Measurements from ENCODE around the gene POU4F1.

POU4F1 gene

DNA sequence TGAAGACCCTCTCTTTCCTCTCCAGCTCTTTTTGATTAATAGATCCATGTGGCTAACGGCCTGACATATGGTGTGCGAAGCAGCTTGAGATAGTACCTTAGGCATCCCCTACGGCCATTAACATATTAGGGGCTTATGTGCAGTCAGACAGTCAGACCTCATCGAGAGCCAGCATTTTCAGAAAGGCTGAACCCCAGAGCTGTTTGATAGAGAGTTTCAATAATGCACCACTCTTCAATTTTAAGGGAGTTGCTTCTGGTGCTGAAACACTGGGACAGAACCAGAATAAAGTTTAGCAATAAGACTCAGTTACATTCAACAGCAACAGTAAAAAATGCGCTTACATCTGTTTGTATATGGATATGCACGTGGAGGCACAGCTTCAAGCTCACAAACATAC, 10.8 kb downstream of the POU4F1 start:
- no peak for DNase-seq (ENCODE audit: low read depth)

- peak; percentile 56 for DNase-seq (ENCODE audit: low read depth)
Measured at GRCh38 chr13:78589206-78589605, 14.1 kb downstream of the POU4F1 start.

DNA sequence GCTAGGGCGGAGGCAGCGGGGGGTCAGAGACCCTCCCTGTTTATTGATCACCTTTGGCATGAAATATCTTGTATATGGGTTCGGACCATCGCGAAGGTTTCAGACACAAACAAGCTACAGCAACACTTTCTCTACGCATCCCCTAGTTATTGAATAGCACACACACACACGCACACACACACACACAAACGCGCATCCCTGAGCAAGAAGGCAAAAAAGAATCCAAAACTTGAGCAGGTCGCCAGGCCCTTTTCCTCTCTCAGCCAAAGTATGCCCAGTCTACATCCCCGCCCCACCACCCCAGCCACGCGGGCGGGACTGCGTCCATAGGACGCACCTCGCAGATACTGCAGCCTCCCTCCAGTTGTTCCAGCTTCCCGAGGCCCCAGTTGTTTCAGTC, 16.0 kb downstream of the POU4F1 start:
- no peak for DNase-seq (ENCODE audit: low read depth)

DNA sequence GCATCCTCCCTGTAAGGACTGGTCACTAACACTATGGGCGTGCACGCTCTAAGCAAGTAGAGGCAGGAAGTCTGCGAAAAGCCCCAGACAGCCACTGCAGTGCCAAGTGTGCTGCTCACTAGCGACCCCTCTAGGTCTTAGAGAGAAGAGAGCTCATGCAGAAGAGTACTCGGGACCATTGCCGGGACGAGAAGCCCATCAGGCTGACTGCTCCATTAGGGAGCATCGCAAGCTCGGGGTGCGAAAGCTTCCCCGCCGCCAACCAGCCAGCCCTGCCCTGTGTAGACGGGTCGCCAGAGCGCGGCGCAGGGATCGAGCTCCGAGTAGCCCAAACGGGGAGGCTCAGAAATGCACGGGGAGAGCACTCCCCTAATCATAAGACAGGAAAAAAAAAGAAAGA, 16.6 kb downstream of the POU4F1 start:
- DNase-seq (ENCODE audit: low read depth) = no peak

DNA sequence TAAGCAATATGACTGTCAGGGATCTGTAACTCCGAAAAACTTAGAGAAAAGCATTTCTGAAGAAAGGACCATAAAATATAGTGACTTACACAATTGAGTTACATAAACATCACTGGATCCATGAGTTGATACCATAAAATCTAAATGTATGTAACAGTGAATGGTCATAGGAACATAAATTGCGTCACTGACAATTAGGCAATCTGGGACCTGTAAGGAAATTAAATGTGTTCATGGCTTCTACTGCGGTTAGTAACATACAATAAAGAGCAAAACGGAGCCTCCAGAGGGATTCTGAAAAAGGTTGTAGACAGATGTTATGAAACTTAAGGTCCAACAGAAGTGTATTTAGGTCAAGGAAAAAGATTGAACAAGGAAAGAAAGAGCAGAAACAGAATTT, 27.1 kb downstream of the POU4F1 start:
- DNase-seq (ENCODE audit: low read depth) = no peak

DNA sequence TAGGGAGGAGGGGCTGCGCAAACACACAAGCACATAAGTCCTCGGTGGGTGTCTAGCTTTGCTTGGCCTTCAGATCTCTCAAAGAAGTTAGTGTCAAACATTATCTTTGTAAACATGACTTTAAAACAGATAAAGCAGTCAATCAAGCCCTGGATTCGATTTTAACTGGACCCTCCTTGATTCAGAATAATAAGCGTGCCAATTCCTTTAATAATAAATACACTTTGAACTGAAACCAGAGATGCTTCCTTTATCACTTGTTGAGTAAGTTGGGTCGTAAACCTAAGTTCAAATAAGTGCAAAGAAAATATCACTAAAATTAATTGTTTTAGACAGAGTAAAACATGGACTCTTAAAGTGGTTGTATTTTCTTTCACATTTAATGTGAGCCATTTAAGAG, 30.9 kb downstream of the POU4F1 start:
- DNase-seq (ENCODE audit: low read depth) = no peak

DNA sequence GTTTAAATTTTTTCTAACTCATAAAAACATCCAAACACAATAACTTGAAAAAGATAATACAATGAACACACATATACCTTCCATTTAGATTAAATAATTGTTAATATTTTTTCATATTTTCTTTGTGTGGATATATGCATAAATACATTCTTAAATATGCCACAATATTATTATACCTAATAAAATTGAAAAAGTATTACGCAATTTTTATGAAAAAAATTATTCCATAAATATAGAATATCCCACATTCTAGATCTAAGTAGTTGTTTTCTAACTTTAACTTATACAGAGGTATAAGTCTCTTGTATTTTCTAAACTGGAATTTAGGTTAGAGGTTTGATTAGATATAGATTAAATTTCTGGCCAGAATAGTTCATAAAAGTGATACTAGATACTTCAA, 34.3 kb downstream of the POU4F1 start:
- DNase-seq (ENCODE audit: low read depth) = no peak

DNA sequence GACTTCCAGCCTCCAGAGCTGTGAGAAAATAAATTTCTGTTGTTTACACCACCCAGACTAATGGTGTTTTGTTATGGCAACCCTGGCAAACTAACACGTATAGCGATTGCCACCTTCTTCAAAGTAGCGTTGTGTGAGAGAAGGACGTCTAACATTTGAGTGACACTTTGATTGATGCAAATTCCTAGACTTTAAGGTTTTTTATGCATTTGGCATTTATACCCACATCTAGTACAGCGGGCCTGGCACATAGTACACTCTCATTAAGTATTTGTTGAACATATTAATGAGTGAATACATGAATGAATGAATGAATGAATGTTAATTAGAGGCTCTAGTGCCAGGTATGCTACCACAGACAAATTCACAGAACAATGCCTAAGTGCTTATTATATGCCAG, 36.7 kb downstream of the POU4F1 start:
- no peak for DNase-seq (ENCODE audit: low read depth)

- no peak for DNase-seq (ENCODE audit: low read depth)
Measured at GRCh38 chr13:78562237-78562889, 41.0 kb downstream of the POU4F1 start.
